ENCODE data around the gene TRUB2.

The TRUB2 gene

DNA sequence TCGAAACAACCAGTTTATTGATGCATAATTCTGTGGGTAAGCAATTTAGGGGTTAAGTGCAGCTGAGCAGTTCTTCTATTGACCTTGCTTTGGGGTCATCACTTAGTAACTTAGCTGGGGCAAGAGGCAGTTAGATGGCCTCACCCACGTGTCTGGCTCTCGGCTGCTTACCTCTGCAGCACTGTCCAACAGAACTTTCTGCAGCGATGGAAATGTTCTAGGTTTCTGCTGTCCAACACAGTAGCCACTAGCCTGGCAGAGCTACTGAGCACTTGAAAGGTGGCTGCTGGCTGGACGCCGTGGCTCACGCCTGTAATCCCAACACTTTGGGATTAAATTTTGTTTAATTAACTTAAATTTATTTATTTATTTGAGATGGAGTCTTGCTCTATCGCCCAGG is 35.8 kb upstream of the TRUB2 start:
- TF ChIP-seq, protein P1, sequence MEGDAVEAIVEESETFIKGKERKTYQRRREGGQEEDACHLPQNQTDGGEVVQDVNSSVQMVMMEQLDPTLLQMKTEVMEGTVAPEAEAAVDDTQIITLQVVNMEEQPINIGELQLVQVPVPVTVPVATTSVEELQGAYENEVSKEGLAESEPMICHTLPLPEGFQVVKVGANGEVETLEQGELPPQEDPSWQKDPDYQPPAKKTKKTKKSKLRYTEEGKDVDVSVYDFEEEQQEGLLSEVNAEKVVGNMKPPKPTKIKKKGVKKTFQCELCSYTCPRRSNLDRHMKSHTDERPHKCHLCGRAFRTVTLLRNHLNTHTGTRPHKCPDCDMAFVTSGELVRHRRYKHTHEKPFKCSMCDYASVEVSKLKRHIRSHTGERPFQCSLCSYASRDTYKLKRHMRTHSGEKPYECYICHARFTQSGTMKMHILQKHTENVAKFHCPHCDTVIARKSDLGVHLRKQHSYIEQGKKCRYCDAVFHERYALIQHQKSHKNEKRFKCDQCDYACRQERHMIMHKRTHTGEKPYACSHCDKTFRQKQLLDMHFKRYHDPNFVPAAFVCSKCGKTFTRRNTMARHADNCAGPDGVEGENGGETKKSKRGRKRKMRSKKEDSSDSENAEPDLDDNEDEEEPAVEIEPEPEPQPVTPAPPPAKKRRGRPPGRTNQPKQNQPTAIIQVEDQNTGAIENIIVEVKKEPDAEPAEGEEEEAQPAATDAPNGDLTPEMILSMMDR (IDR thresholded peaks at IDR 0.05; ENCODE audit: control insufficient read depth, extremely low read depth, insufficient read depth): no peak
- no peak overlapping the region for H3K4me3 ChIP-seq (ENCODE audit: low read depth, low read length)
- DNase-seq (ENCODE audit: low read depth): no peak

DNA sequence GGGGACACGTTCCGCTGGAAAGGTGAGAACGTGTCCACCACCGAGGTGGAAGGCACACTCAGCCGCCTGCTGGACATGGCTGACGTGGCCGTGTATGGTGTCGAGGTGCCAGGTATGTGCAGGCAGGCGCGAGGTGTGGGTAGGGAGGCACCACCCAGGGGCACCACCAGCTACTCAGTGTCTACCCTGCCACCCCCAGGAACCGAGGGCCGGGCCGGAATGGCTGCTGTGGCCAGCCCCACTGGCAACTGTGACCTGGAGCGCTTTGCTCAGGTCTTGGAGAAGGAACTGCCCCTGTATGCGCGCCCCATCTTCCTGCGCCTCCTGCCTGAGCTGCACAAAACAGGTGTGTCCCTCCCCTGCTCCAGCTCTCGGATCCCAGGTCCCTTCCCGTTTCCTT is 33.2 kb upstream of the TRUB2 start:
- no peak overlapping the region for H3K4me3 ChIP-seq (ENCODE audit: low read depth, low read length)
- TF ChIP-seq, protein P1 (IDR thresholded peaks at IDR 0.05; ENCODE audit: control insufficient read depth, extremely low read depth, insufficient read depth): no peak
- no peak for DNase-seq (ENCODE audit: low read depth)

DNA sequence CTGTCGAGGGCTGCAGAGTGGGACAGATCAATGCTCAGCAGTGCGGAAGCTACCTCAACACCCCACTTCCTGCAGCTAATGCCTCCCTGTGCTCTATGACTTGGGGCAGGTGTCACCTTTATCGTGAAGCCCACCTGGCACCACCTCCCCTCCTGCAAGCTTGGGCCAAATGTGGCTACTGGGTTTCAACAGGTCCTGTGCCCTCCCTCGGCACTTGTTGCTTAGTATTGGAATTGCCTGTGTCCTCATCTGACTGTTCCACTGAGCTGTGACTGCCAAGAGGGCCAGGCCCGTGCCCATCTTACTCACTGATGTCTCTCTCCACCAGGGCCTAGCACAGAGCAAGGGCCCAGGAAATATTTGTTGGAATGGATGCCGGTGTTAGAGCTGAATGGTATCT is 27.5 kb upstream of the TRUB2 start:
- TF ChIP-seq, protein P1 (IDR thresholded peaks at IDR 0.05; ENCODE audit: control insufficient read depth, extremely low read depth, insufficient read depth): no peak
- no peak for DNase-seq (ENCODE audit: low read depth)
- no peak overlapping the region for H3K4me3 ChIP-seq (ENCODE audit: low read depth, low read length)

DNA sequence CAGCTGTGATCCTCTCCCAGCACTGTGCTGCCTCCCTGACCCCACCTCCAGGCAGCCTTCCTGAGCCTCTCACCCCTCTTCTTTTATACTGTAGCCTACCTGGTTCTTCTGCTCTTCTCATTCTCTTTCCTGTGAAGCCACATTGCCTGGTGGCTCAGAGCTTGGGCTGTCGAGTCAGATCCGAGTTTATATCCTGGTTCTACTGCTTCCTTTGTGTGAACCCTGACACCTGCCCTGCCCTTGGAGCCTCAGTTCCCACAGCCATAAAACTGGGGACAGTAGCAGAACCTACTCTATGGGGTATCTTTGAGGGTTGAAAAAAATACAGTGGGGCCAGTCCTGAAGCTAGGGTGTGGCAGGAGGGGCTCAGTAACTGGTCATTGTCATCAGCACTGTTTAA is 26.9 kb upstream of the TRUB2 start:
- H3K4me3 ChIP-seq (ENCODE audit: low read depth, low read length): no peak overlapping the region
- TF ChIP-seq, protein P1 (IDR thresholded peaks at IDR 0.05; ENCODE audit: control insufficient read depth, extremely low read depth, insufficient read depth): no peak
- no peak for DNase-seq (ENCODE audit: low read depth)

DNA sequence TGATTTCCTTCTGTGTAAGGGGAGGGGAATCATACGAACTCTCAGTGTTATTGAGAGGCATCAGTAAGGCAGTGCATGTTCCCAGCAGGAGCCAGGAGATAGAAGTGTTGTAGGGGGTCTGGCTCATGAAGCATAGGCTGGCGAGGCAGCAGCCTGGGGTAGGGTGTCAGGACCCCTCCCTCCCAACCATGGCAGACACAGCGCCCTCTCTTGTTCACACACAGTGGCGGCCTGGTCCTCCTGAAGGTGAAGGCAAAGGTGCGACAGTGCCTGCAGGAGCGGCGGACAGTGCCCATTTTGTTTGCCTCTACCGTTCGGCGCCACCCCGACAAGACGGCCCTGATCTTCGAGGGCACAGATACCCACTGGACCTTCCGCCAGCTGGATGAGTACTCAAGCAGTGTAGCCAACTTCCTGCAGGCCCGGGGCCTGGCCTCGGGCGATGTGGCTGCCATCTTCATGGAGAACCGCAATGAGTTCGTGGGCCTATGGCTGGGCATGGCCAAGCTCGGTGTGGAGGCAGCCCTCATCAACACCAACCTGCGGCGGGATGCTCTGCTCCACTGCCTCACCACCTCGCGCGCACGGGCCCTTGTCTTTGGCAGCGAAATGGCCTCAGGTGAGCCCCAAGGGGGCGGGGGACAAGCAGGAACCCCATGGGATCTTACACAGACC is 22.8 kb upstream of the TRUB2 start:
- no peak overlapping the region for H3K4me3 ChIP-seq (ENCODE audit: low read depth, low read length)
- TF ChIP-seq, protein P1 (IDR thresholded peaks at IDR 0.05; ENCODE audit: control insufficient read depth, extremely low read depth, insufficient read depth): no peak
- DNase-seq (ENCODE audit: low read depth): no peak

DNA sequence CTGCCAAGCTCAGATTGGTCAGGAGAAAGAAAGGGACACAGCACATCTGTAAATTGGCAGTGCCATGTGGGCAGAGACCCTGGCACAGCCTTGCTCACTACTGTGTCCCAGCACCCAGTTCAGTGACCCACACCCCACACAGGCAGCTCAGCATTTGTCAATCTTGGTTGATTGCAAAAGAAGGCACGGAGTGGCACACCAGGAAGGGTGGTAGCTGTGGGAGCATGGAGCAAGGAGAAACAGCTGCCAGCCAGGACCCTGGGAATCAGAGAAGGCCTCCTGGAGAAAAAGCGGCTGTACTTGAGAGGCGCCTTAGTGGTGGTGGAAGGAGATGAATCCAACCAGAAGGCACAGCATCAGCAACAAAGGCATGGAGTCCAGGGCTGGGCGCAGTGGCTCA is 21.6 kb upstream of the TRUB2 start:
- TF ChIP-seq, protein P1 (IDR thresholded peaks at IDR 0.05; ENCODE audit: control insufficient read depth, extremely low read depth, insufficient read depth): no peak
- DNase-seq (ENCODE audit: low read depth): no peak
- no peak overlapping the region for H3K4me3 ChIP-seq (ENCODE audit: low read depth, low read length)

Data from LNCaP clone FGC (cell line).